Measurements from ENCODE around the gene APBB2.

DNA sequence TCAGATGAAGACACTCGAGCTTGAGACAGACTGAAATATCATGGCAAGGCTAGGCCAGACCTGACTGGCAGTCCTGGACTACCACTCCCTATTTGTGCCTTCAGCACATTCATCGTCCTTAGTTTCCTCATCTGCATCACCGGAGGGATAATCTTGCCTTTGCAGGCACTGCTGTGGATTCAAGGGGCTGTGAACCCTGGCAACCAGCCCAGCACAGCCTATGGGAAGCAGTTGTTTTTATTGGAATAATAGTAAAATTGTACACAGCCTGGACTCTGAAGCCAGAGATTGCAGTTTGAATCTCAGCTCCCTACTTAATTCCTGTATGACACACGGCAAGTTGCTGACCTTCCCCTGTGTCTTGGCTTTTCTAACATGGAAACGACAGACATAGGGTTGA lies 303.6 kb downstream of the APBB2 start:
- TF ChIP-seq PML (IDR thresholded peaks at IDR 0.05; ENCODE audit: low read length) (no peak), SMC3 (IDR thresholded peaks at IDR 0.05; ENCODE audit: borderline replicate concordance, low read length) (no peak), EZH2 (IDR thresholded peaks at IDR 0.05; ENCODE audit: borderline replicate concordance, control insufficient read depth, low read depth, low read length) (no peak), CEBPB (IDR thresholded peaks at IDR 0.05; ENCODE audit: borderline replicate concordance in 1 of 2, low read depth in 2 of 2, low read length in 2 of 2) (no peak), GABPA (IDR thresholded peaks at IDR 0.05; ENCODE audit: low read depth) (no peak), FOS (IDR thresholded peaks at IDR 0.05; ENCODE audit: borderline replicate concordance, extremely low read depth, insufficient read length) (no peak), POLR2A (IDR thresholded peaks at IDR 0.05; ENCODE audit: low read depth, low read length) (no peak), E2F4 (IDR thresholded peaks at IDR 0.05; ENCODE audit: low read depth, low read length) (no peak), CREM (IDR thresholded peaks at IDR 0.05; ENCODE audit: low read depth) (no peak)
- TF ChIP-seq, protein P1, sequence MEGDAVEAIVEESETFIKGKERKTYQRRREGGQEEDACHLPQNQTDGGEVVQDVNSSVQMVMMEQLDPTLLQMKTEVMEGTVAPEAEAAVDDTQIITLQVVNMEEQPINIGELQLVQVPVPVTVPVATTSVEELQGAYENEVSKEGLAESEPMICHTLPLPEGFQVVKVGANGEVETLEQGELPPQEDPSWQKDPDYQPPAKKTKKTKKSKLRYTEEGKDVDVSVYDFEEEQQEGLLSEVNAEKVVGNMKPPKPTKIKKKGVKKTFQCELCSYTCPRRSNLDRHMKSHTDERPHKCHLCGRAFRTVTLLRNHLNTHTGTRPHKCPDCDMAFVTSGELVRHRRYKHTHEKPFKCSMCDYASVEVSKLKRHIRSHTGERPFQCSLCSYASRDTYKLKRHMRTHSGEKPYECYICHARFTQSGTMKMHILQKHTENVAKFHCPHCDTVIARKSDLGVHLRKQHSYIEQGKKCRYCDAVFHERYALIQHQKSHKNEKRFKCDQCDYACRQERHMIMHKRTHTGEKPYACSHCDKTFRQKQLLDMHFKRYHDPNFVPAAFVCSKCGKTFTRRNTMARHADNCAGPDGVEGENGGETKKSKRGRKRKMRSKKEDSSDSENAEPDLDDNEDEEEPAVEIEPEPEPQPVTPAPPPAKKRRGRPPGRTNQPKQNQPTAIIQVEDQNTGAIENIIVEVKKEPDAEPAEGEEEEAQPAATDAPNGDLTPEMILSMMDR (IDR thresholded peaks at IDR 0.05 in 2 of 3, conservative IDR thresholded peaks at IDR 0.05 in 1 of 3; ENCODE audit: control insufficient read depth in 2 of 3, extremely low read depth in 1 of 3, insufficient read depth in 1 of 3, low read depth in 3 of 3, low read length in 3 of 3), result no peak
